Gastrocnemius medialis (tissue), 4 donors: ENCODE results near the gene TMTC2.

Experiments
- POLR2A ChIP-seq, 2 donors: fragments of 450-650 bp; IDR thresholded peaks; one replicate each; pipeline ENCODE4 v1.6.1; 2017; ENCODE audit warnings: antibody characterized with exemption in 2 of 2, mild to moderate bottlenecking in 2 of 2, moderate library complexity in 2 of 2
- TF ChIP-seq, protein P1 (sequence below), 5 experiments: fragments of 450-650 bp in 3 of 5; fragments of 200-600 bp in 2 of 5; sonication (generic) in 2 of 5; IDR thresholded peaks in 4 of 5; conservative IDR thresholded peaks in 1 of 5; 1 replicate in 4 of 5; 2 replicates in 1 of 5; pipeline ENCODE4 v1.5.1; 2016 to 2019; ENCODE audit warnings: antibody characterized with exemption in 5 of 5, mild to moderate bottlenecking in 3 of 5, moderate library complexity in 3 of 5

DNA sequence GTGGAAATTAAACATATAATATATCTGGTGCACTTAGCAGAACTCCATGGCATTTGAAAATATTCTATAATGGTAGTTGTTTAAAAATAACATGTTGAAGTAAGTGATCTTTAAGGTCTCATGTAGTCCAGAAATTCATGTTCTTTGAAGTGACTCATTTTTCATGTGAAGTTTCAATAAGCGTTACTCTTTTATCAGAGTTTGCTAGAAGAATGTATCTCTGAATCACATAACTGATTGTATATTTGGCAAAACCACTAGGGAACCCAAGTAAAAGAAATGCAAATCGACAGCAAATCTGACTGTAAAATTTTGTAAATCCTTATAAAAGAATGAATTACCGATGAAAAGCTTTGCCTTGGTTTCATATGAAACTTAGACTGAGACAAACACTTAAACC is 463.3 kb downstream of the TMTC2 start:
- no peak for TF ChIP-seq POLR2A (IDR thresholded peaks at IDR 0.05)
- TF ChIP-seq, protein P1, sequence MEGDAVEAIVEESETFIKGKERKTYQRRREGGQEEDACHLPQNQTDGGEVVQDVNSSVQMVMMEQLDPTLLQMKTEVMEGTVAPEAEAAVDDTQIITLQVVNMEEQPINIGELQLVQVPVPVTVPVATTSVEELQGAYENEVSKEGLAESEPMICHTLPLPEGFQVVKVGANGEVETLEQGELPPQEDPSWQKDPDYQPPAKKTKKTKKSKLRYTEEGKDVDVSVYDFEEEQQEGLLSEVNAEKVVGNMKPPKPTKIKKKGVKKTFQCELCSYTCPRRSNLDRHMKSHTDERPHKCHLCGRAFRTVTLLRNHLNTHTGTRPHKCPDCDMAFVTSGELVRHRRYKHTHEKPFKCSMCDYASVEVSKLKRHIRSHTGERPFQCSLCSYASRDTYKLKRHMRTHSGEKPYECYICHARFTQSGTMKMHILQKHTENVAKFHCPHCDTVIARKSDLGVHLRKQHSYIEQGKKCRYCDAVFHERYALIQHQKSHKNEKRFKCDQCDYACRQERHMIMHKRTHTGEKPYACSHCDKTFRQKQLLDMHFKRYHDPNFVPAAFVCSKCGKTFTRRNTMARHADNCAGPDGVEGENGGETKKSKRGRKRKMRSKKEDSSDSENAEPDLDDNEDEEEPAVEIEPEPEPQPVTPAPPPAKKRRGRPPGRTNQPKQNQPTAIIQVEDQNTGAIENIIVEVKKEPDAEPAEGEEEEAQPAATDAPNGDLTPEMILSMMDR (IDR thresholded peaks at IDR 0.05 in 4 of 5, conservative IDR thresholded peaks at IDR 0.05 in 1 of 5), result no peak
